ENCODE results near the gene EFCAB6. TPM values are rescaled to one million over a fixed set of nuclear protein-coding genes. Genes with fewer than 3 reads are reported as not detected.

Gene EFCAB6
- total and polyA plus RNA-seq, 2 donors (not counting 3 experiments of a cell fraction or from before 2014, with no cell fraction given), result 0.07 to 0.31 TPM

DNA sequence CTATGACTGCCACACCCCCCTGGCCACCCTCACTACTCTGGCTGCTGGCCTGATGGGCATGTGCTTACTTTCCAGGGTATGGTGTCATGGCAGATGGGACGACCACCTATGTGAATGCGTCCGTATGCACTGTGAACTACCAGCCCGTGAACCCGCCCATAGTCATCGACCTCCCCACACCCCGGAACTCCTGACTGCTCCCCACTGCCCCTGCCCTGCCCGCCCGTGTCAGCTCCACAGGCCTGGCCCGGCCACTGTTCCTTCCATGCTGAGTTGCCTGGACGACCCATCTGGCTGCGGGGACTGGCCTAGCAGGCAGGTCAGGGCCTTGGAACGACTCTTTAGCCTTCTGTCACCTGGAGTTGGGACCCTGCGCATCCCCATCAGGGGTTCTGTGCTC lies 306.7 kb downstream of the EFCAB6 start:
- dilution Hi-C loops (cut with MboI; ENCODE audit: extremely low pct_ligation_motif_present, low sequenced_read_pairs) (no loop called here), intact Hi-C loops (cut with micrococcal nuclease) (no loop called here)
- CTCF ChIA-PET, result no interaction called here
- Histone ChIP-seq H3K27ac (ENCODE audit: insufficient read depth, low read depth, low read length) (no peak overlapping the region), H2AFZ (ENCODE audit: low read depth, low read length) (no peak overlapping the region), H3K9me1 (replicated peaks; ENCODE audit: control insufficient read depth, extremely low read depth, insufficient read depth, low read length) (no peaks in the 10 kb centered on the region), H3K4me1 (ENCODE audit: control insufficient read depth, extremely low read depth, insufficient read depth, low read length) (no peaks in the 10 kb centered on the region), H3K9me3 (replicated peaks; ENCODE audit: control insufficient read depth, insufficient read depth, low read length) (peaks cover 10% of the 10 kb centered on the region), H3K79me2 (ENCODE audit: control insufficient read depth, insufficient read depth, low read length) (no peaks in the 10 kb centered on the region), H3K4me3 (replicated peaks in 1 of 3; ENCODE audit: insufficient read depth in 1 of 3, low read depth in 1 of 3, low read length in 3 of 3) (no peak overlapping the region), H3K36me3 (ENCODE audit: control insufficient read depth in 2 of 2, extremely low read depth in 1 of 2, insufficient read depth in 2 of 2, low read length in 2 of 2) (no peaks in the 10 kb centered on the region), H4K20me1 (replicated peaks; ENCODE audit: control insufficient read depth, extremely low read depth, insufficient read depth, low read length) (no peaks in the 10 kb centered on the region), H3K4me2 (ENCODE audit: insufficient read depth, low read length) (no peak overlapping the region), H3K27me3 (ENCODE audit: control insufficient read depth in 2 of 2, insufficient read depth in 2 of 2, low read length in 2 of 2) (no peaks in the 10 kb centered on the region), H3K9ac (replicated peaks; ENCODE audit: extremely low read depth, insufficient read depth, low read length) (no peak overlapping the region)
- POLR2A ChIA-PET, result no interaction called here
- TF ChIP-seq MYC (IDR thresholded peaks at IDR 0.05; ENCODE audit: low read depth, low read length) (no peak), POLR2A (IDR thresholded peaks at IDR 0.05; ENCODE audit: low read depth, low read length) (no peak), JUN (IDR thresholded peaks at IDR 0.05; ENCODE audit: borderline replicate concordance, insufficient read depth, insufficient read length, low read depth) (no peak), POLR2AphosphoS5 (IDR thresholded peaks at IDR 0.05; ENCODE audit: insufficient read depth, low read depth, low read length) (no peak), FOS (IDR thresholded peaks at IDR 0.05; ENCODE audit: borderline replicate concordance, insufficient read depth, low read length) (no peak), EZH2 (IDR thresholded peaks at IDR 0.05; ENCODE audit: borderline replicate concordance, low read depth, low read length, severe bottlenecking) (no peak), GATA2 (IDR thresholded peaks at IDR 0.05; ENCODE audit: insufficient read depth, insufficient read length, low read depth, low read length) (no peak)
- TF ChIP-seq, protein P1, sequence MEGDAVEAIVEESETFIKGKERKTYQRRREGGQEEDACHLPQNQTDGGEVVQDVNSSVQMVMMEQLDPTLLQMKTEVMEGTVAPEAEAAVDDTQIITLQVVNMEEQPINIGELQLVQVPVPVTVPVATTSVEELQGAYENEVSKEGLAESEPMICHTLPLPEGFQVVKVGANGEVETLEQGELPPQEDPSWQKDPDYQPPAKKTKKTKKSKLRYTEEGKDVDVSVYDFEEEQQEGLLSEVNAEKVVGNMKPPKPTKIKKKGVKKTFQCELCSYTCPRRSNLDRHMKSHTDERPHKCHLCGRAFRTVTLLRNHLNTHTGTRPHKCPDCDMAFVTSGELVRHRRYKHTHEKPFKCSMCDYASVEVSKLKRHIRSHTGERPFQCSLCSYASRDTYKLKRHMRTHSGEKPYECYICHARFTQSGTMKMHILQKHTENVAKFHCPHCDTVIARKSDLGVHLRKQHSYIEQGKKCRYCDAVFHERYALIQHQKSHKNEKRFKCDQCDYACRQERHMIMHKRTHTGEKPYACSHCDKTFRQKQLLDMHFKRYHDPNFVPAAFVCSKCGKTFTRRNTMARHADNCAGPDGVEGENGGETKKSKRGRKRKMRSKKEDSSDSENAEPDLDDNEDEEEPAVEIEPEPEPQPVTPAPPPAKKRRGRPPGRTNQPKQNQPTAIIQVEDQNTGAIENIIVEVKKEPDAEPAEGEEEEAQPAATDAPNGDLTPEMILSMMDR (IDR thresholded peaks at IDR 0.05; ENCODE audit: extremely low read depth in 1 of 2, insufficient read depth in 1 of 2, low read depth in 1 of 2, low read length in 2 of 2), result no peak
- TF ChIP-seq, protein P2, sequence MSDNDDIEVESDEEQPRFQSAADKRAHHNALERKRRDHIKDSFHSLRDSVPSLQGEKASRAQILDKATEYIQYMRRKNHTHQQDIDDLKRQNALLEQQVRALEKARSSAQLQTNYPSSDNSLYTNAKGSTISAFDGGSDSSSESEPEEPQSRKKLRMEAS (IDR thresholded peaks at IDR 0.05; ENCODE audit: insufficient read depth, insufficient read length), result no peak
- FAIRE-seq, result no peak
- BruUV-seq (replicated peaks), result no TSS peak
- DNase-seq (ENCODE audit: low read depth, low spot score), result no peak

All from endothelial cell of umbilical vein (primary cell).